GM10847 (cell line): ENCODE results near the gene GPR141.

ENCODE experiments used
- POLR2A ChIP-seq: IDR thresholded peaks from 2 replicates; pipeline ENCODE4 v1.6.1; 2011; ENCODE audit not compliant: insufficient read length; ENCODE audit errors: extremely low read depth

Gene GPR141

GRCh38 chr7:37784015-37784414 is 100.4 kb downstream of the GPR141 start:
- TF ChIP-seq POLR2A = no peak

- no peak for TF ChIP-seq POLR2A
Measured at GRCh38 chr7:37786741-37787569, 103.4 kb downstream of the GPR141 start.
